ENCODE measurements around the gene DHRS1. TPM values are rescaled to one million over a fixed set of nuclear protein-coding genes. Genes with fewer than 3 reads are reported as not detected.

DHRS1 gene
- total RNA-seq, 2 donors from 2014 or later: 28.5 to 29.0 TPM

- peak overlapping the region; percentile 57 for H3K27ac Mint-ChIP-seq
- peak; percentile 84 for ATAC-seq (replicated peaks in 1 of 2)
- peak; percentile 80 to 82 for DNase-seq
- H3K4me3 Mint-ChIP-seq: peak overlapping the region; percentile 49 to 57
- H3K27me3 Mint-ChIP-seq (ENCODE audit: low read depth): no peaks in the 10 kb centered on the region
- H3K36me3 Mint-ChIP-seq (ENCODE audit: insufficient read depth in 2 of 2): peaks cover 8 to 11% of the 10 kb centered on the region in 2 donors
- H3K4me1 Mint-ChIP-seq (ENCODE audit: low read depth): peaks cover 57% of the 10 kb centered on the region
- H3K9me3 Mint-ChIP-seq: no peaks in the 10 kb centered on the region
Observed at GRCh38 chr14:24296341-24297157, 3.0 kb downstream of the DHRS1 start.

GRCh38 chr14:24293525-24293924 is 6.1 kb downstream of the DHRS1 start:
- H3K27ac Mint-ChIP-seq: no peak overlapping the region
- peaks cover 65% of the 10 kb centered on the region for H3K4me1 Mint-ChIP-seq (ENCODE audit: low read depth)
- no peak for DNase-seq
- H3K36me3 Mint-ChIP-seq (ENCODE audit: insufficient read depth in 2 of 2): peaks cover 12 to 20% of the 10 kb centered on the region in 2 donors
- no peak overlapping the region for H3K4me3 Mint-ChIP-seq
- ATAC-seq (replicated peaks in 1 of 2): no peak
- H3K9me3 Mint-ChIP-seq: no peaks in the 10 kb centered on the region
- H3K27me3 Mint-ChIP-seq (ENCODE audit: low read depth): no peaks in the 10 kb centered on the region

- Mint-ChIP-seq H3K27me3 (ENCODE audit: low read depth) (no peaks in the 10 kb centered on the region), H3K4me3 (no peak overlapping the region), H3K4me1 (ENCODE audit: low read depth) (peaks cover 65% of the 10 kb centered on the region), H3K27ac (no peak overlapping the region), H3K9me3 (no peaks in the 10 kb centered on the region), H3K36me3 (ENCODE audit: insufficient read depth in 2 of 2) (peaks cover 12 to 20% of the 10 kb centered on the region in 2 donors)
- ATAC-seq (replicated peaks in 1 of 2): no peak
- DNase-seq: no peak
Observed at GRCh38 chr14:24292118-24292807, 7.3 kb downstream of the DHRS1 start.

GRCh38 chr14:24291446-24292117 is 8.0 kb downstream of the DHRS1 start:
- Mint-ChIP-seq H3K4me1 (ENCODE audit: low read depth) (peaks cover 62% of the 10 kb centered on the region), H3K9me3 (no peaks in the 10 kb centered on the region), H3K27ac (no peak overlapping the region), H3K27me3 (ENCODE audit: low read depth) (no peaks in the 10 kb centered on the region), H3K36me3 (ENCODE audit: insufficient read depth in 2 of 2) (peaks cover 10 to 18% of the 10 kb centered on the region in 2 donors), H3K4me3 (no peak overlapping the region)
- ATAC-seq (replicated peaks in 1 of 2): no peak
- no peak for DNase-seq

GRCh38 chr14:24290746-24291145 is 8.8 kb downstream of the DHRS1 start:
- DNase-seq (no peak), ATAC-seq (replicated peaks in 1 of 2) (no peak)
- peaks cover 54% of the 10 kb centered on the region for H3K4me1 Mint-ChIP-seq (ENCODE audit: low read depth)
- H3K4me3 Mint-ChIP-seq: no peak overlapping the region
- no peak overlapping the region for H3K27ac Mint-ChIP-seq
- peaks cover 6% of the 10 kb centered on the region for H3K27me3 Mint-ChIP-seq (ENCODE audit: low read depth)
- H3K36me3 Mint-ChIP-seq (ENCODE audit: insufficient read depth in 2 of 2): peaks cover 9 to 13% of the 10 kb centered on the region in 2 donors
- H3K9me3 Mint-ChIP-seq: no peaks in the 10 kb centered on the region

GRCh38 chr14:24289649-24290280 is 9.8 kb downstream of the DHRS1 start:
- H3K27ac Mint-ChIP-seq: no peak overlapping the region
- peak overlapping the region; percentile 42 to 59 for H3K4me3 Mint-ChIP-seq
- H3K36me3 Mint-ChIP-seq (ENCODE audit: insufficient read depth in 2 of 2): peaks cover 9 to 11% of the 10 kb centered on the region in 2 donors
- peak; percentile 99 for ATAC-seq (replicated peaks in 1 of 2)
- H3K9me3 Mint-ChIP-seq: no peaks in the 10 kb centered on the region
- H3K27me3 Mint-ChIP-seq (ENCODE audit: low read depth): peaks cover 6% of the 10 kb centered on the region
- peak; percentile 79 to 86 for DNase-seq
- H3K4me1 Mint-ChIP-seq (ENCODE audit: low read depth): peaks cover 54% of the 10 kb centered on the region

- Mint-ChIP-seq H3K36me3 (ENCODE audit: insufficient read depth in 2 of 2) (peaks cover 5 to 9% of the 10 kb centered on the region in 2 donors), H3K27ac (no peak overlapping the region), H3K4me1 (ENCODE audit: low read depth) (peaks cover 51% of the 10 kb centered on the region), H3K9me3 (no peaks in the 10 kb centered on the region), H3K4me3 (no peak overlapping the region), H3K27me3 (ENCODE audit: low read depth) (peaks cover 6% of the 10 kb centered on the region)
- ATAC-seq (replicated peaks in 1 of 2) (no peak), DNase-seq (no peak)
Observed at GRCh38 chr14:24286996-24287395, 12.6 kb downstream of the DHRS1 start.

GRCh38 chr14:24285351-24285750 is 14.2 kb downstream of the DHRS1 start:
- ATAC-seq (replicated peaks in 1 of 2): no peak
- H3K4me3 Mint-ChIP-seq: no peak overlapping the region
- no peak for DNase-seq
- peaks cover 0 to 4% of the 10 kb centered on the region in 2 donors for H3K36me3 Mint-ChIP-seq (ENCODE audit: insufficient read depth in 2 of 2)
- H3K9me3 Mint-ChIP-seq: no peaks in the 10 kb centered on the region
- peaks cover 6% of the 10 kb centered on the region for H3K27me3 Mint-ChIP-seq (ENCODE audit: low read depth)
- H3K4me1 Mint-ChIP-seq (ENCODE audit: low read depth): peaks cover 49% of the 10 kb centered on the region
- no peak overlapping the region for H3K27ac Mint-ChIP-seq

- Mint-ChIP-seq H3K27me3 (ENCODE audit: low read depth) (peaks cover 6% of the 10 kb centered on the region), H3K4me1 (ENCODE audit: low read depth) (peaks cover 49% of the 10 kb centered on the region), H3K36me3 (ENCODE audit: insufficient read depth in 2 of 2) (no peaks in the 10 kb centered on the region), H3K4me3 (no peak overlapping the region), H3K9me3 (no peaks in the 10 kb centered on the region), H3K27ac (no peak overlapping the region)
- no peak for DNase-seq
- no peak for ATAC-seq (replicated peaks in 1 of 2)
Observed at GRCh38 chr14:24284501-24285035, 15.0 kb downstream of the DHRS1 start.

- no peak overlapping the region for H3K27ac Mint-ChIP-seq
- no peak for ATAC-seq (replicated peaks in 1 of 2)
- H3K4me1 Mint-ChIP-seq (ENCODE audit: low read depth): peaks cover 49% of the 10 kb centered on the region
- H3K36me3 Mint-ChIP-seq (ENCODE audit: insufficient read depth in 2 of 2): no peaks in the 10 kb centered on the region
- H3K9me3 Mint-ChIP-seq: no peaks in the 10 kb centered on the region
- H3K27me3 Mint-ChIP-seq (ENCODE audit: low read depth): peaks cover 6% of the 10 kb centered on the region
- no peak for DNase-seq
- H3K4me3 Mint-ChIP-seq: no peak overlapping the region
Observed at GRCh38 chr14:24283796-24284460, 15.7 kb downstream of the DHRS1 start.

- Mint-ChIP-seq H3K27ac (no peak overlapping the region), H3K27me3 (ENCODE audit: low read depth) (peaks cover 6% of the 10 kb centered on the region), H3K4me3 (no peak overlapping the region), H3K4me1 (ENCODE audit: low read depth) (peaks cover 49% of the 10 kb centered on the region), H3K36me3 (ENCODE audit: insufficient read depth in 2 of 2) (peaks cover 3 to 4% of the 10 kb centered on the region in 2 donors), H3K9me3 (peaks cover 0 to 7% of the 10 kb centered on the region in 2 donors)
- ATAC-seq (replicated peaks in 1 of 2): no peak
- no peak for DNase-seq
Observed at GRCh38 chr14:24282736-24283135, 16.8 kb downstream of the DHRS1 start.

GRCh38 chr14:24281636-24282035 is 17.9 kb downstream of the DHRS1 start:
- ATAC-seq (replicated peaks in 1 of 2): no peak
- Mint-ChIP-seq H3K4me3 (no peak overlapping the region), H3K4me1 (ENCODE audit: low read depth) (peaks cover 51% of the 10 kb centered on the region), H3K36me3 (ENCODE audit: insufficient read depth in 2 of 2) (peaks cover 3 to 4% of the 10 kb centered on the region in 2 donors), H3K27ac (no peak overlapping the region), H3K27me3 (ENCODE audit: low read depth) (peaks cover 6% of the 10 kb centered on the region), H3K9me3 (peaks cover 0 to 7% of the 10 kb centered on the region in 2 donors)
- no peak for DNase-seq

Data from activated T-cell treated with anti-CD3 and anti-CD28 coated beads, Interleukin-2, amount 50 U/mL, for 72 hours (primary cell).